Prostate gland (tissue), 2 donors: ENCODE data around the gene EDC4. TPM values are rescaled to one million over a fixed set of nuclear protein-coding genes. Genes with fewer than 3 reads are reported as not detected.

Experiments used
- DNase-seq: peaks from one replicate; pipeline ENCODE4 v3.0.0-alpha.2; 2019; ENCODE audit warnings: low spot score
- H3K27ac ChIP-seq, 2 donors: fragments of 200-600 bp; sonication (generic); 2 replicates each; pipeline ENCODE4 v1.5.1; 2017 to 2019
- H3K27me3 ChIP-seq: fragments of 200-600 bp; sonication (generic); replicated peaks from 2 replicates; pipeline ENCODE4 v1.5.1; 2019; ENCODE audit not compliant: insufficient read depth
- H3K36me3 ChIP-seq, 2 donors: fragments of 200-600 bp; sonication (generic); 1 replicate in 1 of 2; 2 replicates in 1 of 2; pipeline versions ENCODE4 v1.5.1 to v1.8.1; 2017 to 2019
- H3K4me1 ChIP-seq: fragments of 200-600 bp; sonication (generic); replicated peaks from 2 replicates; pipeline ENCODE4 v1.5.1; 2019
- H3K4me3 ChIP-seq, 2 donors: fragments of 200-600 bp; sonication (generic); 2 replicates each; pipeline ENCODE4 v1.5.1; 2017 to 2019
- H3K9me3 ChIP-seq: fragments of 200-600 bp; sonication (generic); 2 replicates; pipeline ENCODE4 v1.5.1; 2017
- POLR2A ChIP-seq: fragments of 450-650 bp; IDR thresholded peaks from one replicate; pipeline ENCODE4 v1.6.1; 2016; ENCODE audit warnings: antibody characterized with exemption, mild to moderate bottlenecking
- POLR2AphosphoS5 ChIP-seq: sonication (generic); formaldehyde crosslinking; IDR thresholded peaks from one replicate; pipeline ENCODE4 v1.6.1; 2017; ENCODE audit warnings: antibody characterized with exemption
- WGBS: methylation state at CpG from one replicate; pipeline ENCODE4 v1.1.5; 2018; 5-methylcytosine and 5-hydroxymethylcytosine counted together
- intact Hi-C: fragments of 100-400 bp; cut with DNase I; formaldehyde crosslinking; loops from one replicate; pipeline ENCODE4 v1.14.2; 2022
- total RNA-seq, 2 donors: library from RNA; depleted of rRNA; stranded (reverse); fragments of >200 nt; gene quantifications; one replicate each; pipeline ENCODE4 v1.1.0, GENCODE V29; 2016
- TF ChIP-seq, protein P1 (sequence below), 4 experiments: fragments of 200-600 bp in 2 of 4; fragments of 450-650 bp in 2 of 4; sonication (generic) in 2 of 4; IDR thresholded peaks; 1 replicate in 3 of 4; 2 replicates in 1 of 4; pipeline ENCODE4 v1.5.1; 2016 to 2019; ENCODE audit warnings: antibody characterized with exemption in 4 of 4, mild to moderate bottlenecking in 2 of 4, moderate library complexity in 2 of 4

The EDC4 gene
- total RNA-seq, 2 donors from 2014 or later, result 47.3 to 76.5 TPM

DNA sequence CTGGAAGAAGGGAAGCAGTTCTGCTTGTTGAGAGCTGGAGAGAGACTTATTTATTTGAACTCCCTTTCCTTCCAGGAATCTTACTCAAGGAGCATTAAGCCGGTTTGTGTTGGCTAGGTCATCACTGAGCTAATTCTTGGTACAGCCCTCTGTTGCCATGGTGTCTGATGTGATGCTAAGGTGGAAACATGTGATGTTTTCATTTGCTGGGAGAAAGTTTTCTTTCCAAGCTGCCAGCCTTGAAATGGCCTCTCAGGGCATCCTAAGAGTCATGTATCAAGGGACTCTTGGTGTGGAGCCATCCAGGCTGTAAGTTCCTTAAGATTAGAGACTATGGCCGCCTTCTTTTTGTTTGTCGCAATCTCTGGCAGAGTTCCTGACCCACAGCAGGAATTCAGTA is 24.4 kb downstream of the EDC4 start:
- intact Hi-C loops, result no loop called here
- no peak overlapping the region for H3K27ac ChIP-seq
- H3K4me3 ChIP-seq, result no peak overlapping the region
- no peaks in the 10 kb centered on the region for H3K9me3 ChIP-seq
- H3K4me1 ChIP-seq, result peaks cover 6% of the 10 kb centered on the region
- 64% methylated on average over 3 of the region's 3 CpGs for WGBS
- H3K27me3 ChIP-seq, result no peaks in the 10 kb centered on the region
- no peaks in the 10 kb centered on the region for H3K36me3 ChIP-seq
- DNase-seq, result no peak
- no peak for TF ChIP-seq POLR2AphosphoS5
- TF ChIP-seq POLR2A, result no peak
- TF ChIP-seq, protein P1, sequence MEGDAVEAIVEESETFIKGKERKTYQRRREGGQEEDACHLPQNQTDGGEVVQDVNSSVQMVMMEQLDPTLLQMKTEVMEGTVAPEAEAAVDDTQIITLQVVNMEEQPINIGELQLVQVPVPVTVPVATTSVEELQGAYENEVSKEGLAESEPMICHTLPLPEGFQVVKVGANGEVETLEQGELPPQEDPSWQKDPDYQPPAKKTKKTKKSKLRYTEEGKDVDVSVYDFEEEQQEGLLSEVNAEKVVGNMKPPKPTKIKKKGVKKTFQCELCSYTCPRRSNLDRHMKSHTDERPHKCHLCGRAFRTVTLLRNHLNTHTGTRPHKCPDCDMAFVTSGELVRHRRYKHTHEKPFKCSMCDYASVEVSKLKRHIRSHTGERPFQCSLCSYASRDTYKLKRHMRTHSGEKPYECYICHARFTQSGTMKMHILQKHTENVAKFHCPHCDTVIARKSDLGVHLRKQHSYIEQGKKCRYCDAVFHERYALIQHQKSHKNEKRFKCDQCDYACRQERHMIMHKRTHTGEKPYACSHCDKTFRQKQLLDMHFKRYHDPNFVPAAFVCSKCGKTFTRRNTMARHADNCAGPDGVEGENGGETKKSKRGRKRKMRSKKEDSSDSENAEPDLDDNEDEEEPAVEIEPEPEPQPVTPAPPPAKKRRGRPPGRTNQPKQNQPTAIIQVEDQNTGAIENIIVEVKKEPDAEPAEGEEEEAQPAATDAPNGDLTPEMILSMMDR (IDR thresholded peaks at IDR 0.05), result no peak

DNA sequence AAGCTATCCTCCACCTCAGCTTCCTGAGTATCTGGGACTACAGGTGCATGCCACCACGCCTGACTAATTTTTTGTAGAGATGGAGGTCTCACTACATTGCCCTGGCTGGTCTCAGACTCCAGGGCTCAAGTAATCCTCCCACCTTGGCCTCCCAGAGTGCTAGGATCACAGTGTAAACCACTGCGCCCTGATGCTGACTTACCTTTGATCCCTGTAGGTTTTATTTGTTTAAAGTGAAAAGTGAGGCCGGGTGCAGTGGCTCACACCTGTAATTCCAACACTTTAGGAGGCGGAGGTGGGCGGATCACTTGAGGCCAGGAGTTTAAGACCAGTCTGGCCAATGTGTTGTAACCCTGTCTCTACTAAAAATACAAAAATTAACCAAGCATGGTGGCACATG is 28.9 kb downstream of the EDC4 start:
- WGBS, result 92% methylated on average over 5 of the region's 5 CpGs
- no peaks in the 10 kb centered on the region for H3K27me3 ChIP-seq
- H3K36me3 ChIP-seq, result no peaks in the 10 kb centered on the region
- intact Hi-C loops, result no loop called here
- H3K27ac ChIP-seq, result no peak overlapping the region
- TF ChIP-seq, protein P1 (IDR thresholded peaks at IDR 0.05), result no peak
- no peak for TF ChIP-seq POLR2A
- TF ChIP-seq POLR2AphosphoS5, result no peak
- DNase-seq, result no peak
- H3K4me1 ChIP-seq, result no peaks in the 10 kb centered on the region
- H3K9me3 ChIP-seq, result no peaks in the 10 kb centered on the region
- H3K4me3 ChIP-seq, result no peak overlapping the region

DNA sequence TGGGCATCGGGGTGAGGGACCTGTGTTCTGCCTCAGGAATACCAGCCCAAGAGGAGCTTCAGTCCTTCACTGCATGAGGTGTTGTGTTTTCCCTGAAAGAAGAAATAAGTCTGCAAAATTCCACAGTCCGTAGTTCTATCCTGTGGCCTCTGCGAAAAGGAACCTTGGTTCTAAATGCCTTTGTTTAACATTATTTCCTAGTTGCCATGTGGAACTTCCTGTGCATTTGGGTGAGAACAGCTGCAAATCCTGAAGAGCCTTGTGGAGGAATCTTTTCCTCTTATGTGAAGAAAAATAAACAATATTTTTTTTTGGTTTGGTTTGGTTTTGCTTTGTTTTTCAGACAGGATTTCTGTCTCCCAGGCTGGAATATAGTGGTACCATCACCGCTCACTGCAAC is 30.0 kb downstream of the EDC4 start:
- WGBS, result 88% methylated on average over 4 of the region's 4 CpGs
- Histone ChIP-seq H3K27ac (no peak overlapping the region), H3K9me3 (no peaks in the 10 kb centered on the region), H3K27me3 (no peaks in the 10 kb centered on the region), H3K4me3 (no peak overlapping the region), H3K4me1 (no peaks in the 10 kb centered on the region), H3K36me3 (no peaks in the 10 kb centered on the region)
- intact Hi-C loops, result no loop called here
- TF ChIP-seq, protein P1 (IDR thresholded peaks at IDR 0.05), result no peak
- no peak for TF ChIP-seq POLR2AphosphoS5
- no peak for TF ChIP-seq POLR2A
- no peak for DNase-seq

DNA sequence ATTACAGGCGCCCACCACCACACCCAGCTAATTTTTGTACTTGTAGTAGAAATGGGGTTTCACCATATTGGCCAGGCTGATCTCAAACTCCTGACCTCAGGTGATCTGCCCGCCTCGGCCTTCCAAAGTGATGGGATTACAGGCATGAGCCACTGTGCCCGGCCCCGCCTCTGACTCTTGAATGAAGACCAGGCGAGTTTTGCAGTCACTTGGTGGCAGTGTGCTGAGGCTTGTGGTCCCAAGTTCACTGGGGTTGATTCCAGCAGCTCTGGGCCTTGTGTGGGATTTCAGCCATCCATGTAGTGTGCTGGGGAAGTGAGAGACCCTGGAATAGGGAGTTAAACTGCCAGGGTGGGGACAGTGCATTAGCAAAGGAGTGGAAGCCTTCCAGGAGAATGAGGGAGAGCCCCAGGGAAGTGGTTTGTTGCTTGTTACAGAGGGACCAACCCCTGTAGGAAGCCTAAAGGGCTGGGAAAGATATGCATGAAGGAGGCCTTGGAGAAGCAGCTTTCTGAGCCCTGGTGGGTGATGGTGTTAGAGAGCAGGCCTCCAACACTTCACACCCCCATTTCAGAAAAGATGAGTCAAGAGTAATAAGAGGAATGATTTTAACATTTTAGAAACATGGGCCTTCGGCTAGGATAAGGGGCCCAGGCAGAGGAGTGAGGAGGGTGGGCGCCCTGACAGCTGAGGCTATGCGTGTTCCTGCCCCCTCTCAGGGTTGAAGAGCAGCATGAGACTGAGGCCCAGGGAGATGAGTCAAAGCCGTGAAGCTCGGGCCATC is 34.7 kb downstream of the EDC4 start:
- peaks cover 0 to 16% of the 10 kb centered on the region in 2 donors for H3K36me3 ChIP-seq
- 93% methylated on average over 11 of the region's 11 CpGs for WGBS
- intact Hi-C loops, result no loop called here

More for the DNA sequence above, 34.7 kb downstream of the EDC4 start:
- no peaks in the 10 kb centered on the region for H3K9me3 ChIP-seq
- no peaks in the 10 kb centered on the region for H3K27me3 ChIP-seq
- no peak for DNase-seq
- no peak for TF ChIP-seq POLR2A
- TF ChIP-seq, protein P1 (IDR thresholded peaks at IDR 0.05), result no peak
- TF ChIP-seq POLR2AphosphoS5, result no peak
- no peak overlapping the region for H3K4me3 ChIP-seq
- H3K27ac ChIP-seq, result no peak overlapping the region
- no peaks in the 10 kb centered on the region for H3K4me1 ChIP-seq
